K562 (cell line): ENCODE measurements around the gene PRDX3. TPM values are rescaled to one million over a fixed set of nuclear protein-coding genes. Genes with fewer than 3 reads are reported as not detected.

ENCODE experiments used
- ATAC-seq: fragments of 200-7000 bp; cut with Tn5 transposase; 3 replicates; pipeline ENCODE4 v1.9.1; 2020; ENCODE audit warnings: moderate library complexity
- BruUV-seq: library from RNA; stranded (reverse); fragments of 400-500 nt; replicated peaks from 2 replicates; lab custom pipeline; 2021; lab: Mats Ljungman, UMichigan
- CTCF ChIA-PET: fragments of 300-600 bp; formaldehyde crosslinking; extraction: SDS; loops from one replicate; lab custom pipeline; 2021; ENCODE audit warnings: low intra/inter-chr PET ratio; lab: Yijun Ruan, JAX
- POLR2A ChIA-PET: fragments of 300-600, 350-650 bp; sonication (Branson Sonifier 250); formaldehyde crosslinking; extraction: SDS; loops from one replicate; lab custom pipeline; 2021; ENCODE audit warnings: antibody characterized with exemption, inconsistent platforms; lab: Yijun Ruan, JAX
- DNase-seq, 4 experiments: peaks; one replicate each; pipeline versions ENCODE4 v3.0.0 to v3.0.0-alpha.2; 2011 to 2018; ENCODE audit warnings: low spot score in 3 of 4, mixed read lengths in 3 of 4; ENCODE audit errors: extremely low read depth in 1 of 4
- FAIRE-seq: peaks from 2 replicates; lab custom pipeline; 2011; peaks lifted over from hg19 to GRCh38; lab: Jason Lieb, UNC
- H2AFZ ChIP-seq: 2 replicates; pipeline ENCODE4 v1.6.0; 2011; ENCODE audit warnings: low read depth, low read length, control low read depth, inconsistent platforms
- H3K27ac ChIP-seq: fragments of 200-600 bp; 3 replicates; pipeline ENCODE4 v1.8.0; 2011; ENCODE audit warnings: low read depth, mild to moderate bottlenecking, control low read depth, inconsistent platforms, low read length, moderate library complexity, mixed read lengths; ENCODE audit errors: extremely low read depth
- H3K27me3 ChIP-seq, 2 experiments: fragments of 300-600 bp in 1 of 2; 2 replicates in 1 of 2; 3 replicates in 1 of 2; pipeline versions ENCODE4 v1.6.0 to v1.8.0; 2011; ENCODE audit warnings: inconsistent platforms in 2 of 2, low read length in 2 of 2, mild to moderate bottlenecking in 1 of 2, mixed read lengths in 1 of 2, moderate library complexity in 1 of 2; ENCODE audit not compliant: control insufficient read depth in 2 of 2, insufficient read depth in 2 of 2
- H3K36me3 ChIP-seq: fragments of 300-600 bp; 3 replicates; pipeline ENCODE4 v1.8.0; 2011; ENCODE audit warnings: mild to moderate bottlenecking, low read length, inconsistent platforms; ENCODE audit not compliant: control insufficient read depth, insufficient read depth
- H3K4me1 ChIP-seq, 2 experiments: fragments of 200-600 bp in 1 of 2; replicated peaks in 1 of 2; 2 replicates in 1 of 2; 3 replicates in 1 of 2; pipeline versions ENCODE4 v1.5.1 to v1.8.0; 2011; ENCODE audit warnings: inconsistent platforms in 2 of 2, low read length in 2 of 2, mild to moderate bottlenecking in 1 of 2, mixed read lengths in 1 of 2, moderate library complexity in 1 of 2; ENCODE audit not compliant: control insufficient read depth in 2 of 2, insufficient read depth in 2 of 2
- H3K4me2 ChIP-seq: 2 replicates; pipeline ENCODE4 v1.6.1; 2011; ENCODE audit warnings: low read length, control low read depth, inconsistent platforms, mixed read lengths; ENCODE audit not compliant: insufficient read depth
- H3K4me3 ChIP-seq: fragments of 200-600 bp; sonication (generic), shearing (Covaris generic); 2 replicates; pipeline ENCODE4 v1.5.1; 2016; ENCODE audit warnings: control low read depth, inconsistent platforms
- H3K79me2 ChIP-seq: fragments of 200-600 bp; 3 replicates; pipeline ENCODE4 v1.8.0; 2011; ENCODE audit warnings: low read length, inconsistent platforms; ENCODE audit not compliant: control insufficient read depth, insufficient read depth
- H3K9ac ChIP-seq, 2 experiments: 2 replicates each; pipeline versions ENCODE4 v1.6.0 to v1.6.1; 2011; ENCODE audit warnings: low read depth in 2 of 2, low read length in 2 of 2, control low read depth in 1 of 2, inconsistent platforms in 1 of 2, mild to moderate bottlenecking in 1 of 2, mixed read lengths in 1 of 2; ENCODE audit not compliant: insufficient read depth in 1 of 2
- H3K9me1 ChIP-seq: one replicate; pipeline ENCODE4 v1.6.0; 2011; ENCODE audit warnings: inconsistent platforms, mild to moderate bottlenecking, low read length, moderate library complexity; ENCODE audit not compliant: control insufficient read depth, insufficient read depth
- H3K9me3 ChIP-seq: replicated peaks from 2 replicates; pipeline ENCODE4 v1.5.1; 2011; ENCODE audit warnings: low read depth, low read length, inconsistent platforms; ENCODE audit not compliant: control insufficient read depth, insufficient read depth
- H4K20me1 ChIP-seq: replicated peaks from 2 replicates; pipeline ENCODE4 v1.6.1; 2011; ENCODE audit warnings: low read length, inconsistent platforms, mixed read lengths; ENCODE audit not compliant: control insufficient read depth, insufficient read depth
- E2F5 ChIP-seq: sonication (generic); formaldehyde crosslinking; IDR thresholded peaks from 2 replicates; pipeline ENCODE4 v1.8.0; 2022; ENCODE audit warnings: mild to moderate bottlenecking, missing genetic modification reagents
- ESRRA ChIP-seq: fragments of 450-650 bp; IDR thresholded peaks from 2 replicates; pipeline ENCODE4 v1.6.1; 2014; ENCODE audit warnings: low read depth, mild to moderate bottlenecking, moderate library complexity, borderline replicate concordance
- GATAD2A ChIP-seq: fragments of 450-650 bp; IDR thresholded peaks from 2 replicates; pipeline ENCODE4 v1.6.1; 2017
- KLF6 ChIP-seq: fragments of 250-450 bp; sonication (Bioruptor Pico); IDR thresholded peaks from 2 replicates; pipeline ENCODE4 v1.4.0; 2020; ENCODE audit warnings: mild to moderate bottlenecking, moderate library complexity, borderline replicate concordance
- MTF1 ChIP-seq: fragments of 250-450 bp; sonication (Bioruptor Pico); IDR thresholded peaks from 2 replicates; pipeline ENCODE4 v1.9.0; 2021; ENCODE audit warnings: moderate library complexity, mild to moderate bottlenecking, inconsistent platforms, borderline replicate concordance
- NR1H2 ChIP-seq: sonication (generic); formaldehyde crosslinking; IDR thresholded peaks from 2 replicates; pipeline ENCODE4 v1.4.0; 2020; ENCODE audit warnings: mild to moderate bottlenecking, missing genetic modification reagents
- VEZF1 ChIP-seq: fragments of 200-800 bp; sonication (Bioruptor generic); IDR thresholded peaks from 2 replicates; pipeline ENCODE4 v1.6.1; 2017; ENCODE audit warnings: missing genetic modification characterization, missing compliant biosample characterization
- ZBTB17 ChIP-seq: fragments of 450-650 bp; formaldehyde crosslinking; IDR thresholded peaks from 2 replicates; pipeline ENCODE4 v1.4.0; 2020; ENCODE audit warnings: mild to moderate bottlenecking
- ZNF274 ChIP-seq: IDR thresholded peaks from 2 replicates; pipeline ENCODE4 v1.6.1; 2011; ENCODE audit warnings: low read depth, mild to moderate bottlenecking, low read length, moderate library complexity, borderline replicate concordance
- ZNF277 ChIP-seq: fragments of 250-450 bp; sonication (Bioruptor Pico); IDR thresholded peaks from 2 replicates; pipeline ENCODE4 v1.8.0; 2022; ENCODE audit warnings: inconsistent platforms, mild to moderate bottlenecking, moderate library complexity, borderline replicate concordance
- ZNF282 ChIP-seq: sonication (generic); formaldehyde crosslinking; IDR thresholded peaks from 2 replicates; pipeline ENCODE4 v1.8.1; 2023; ENCODE audit warnings: missing genetic modification reagents
- ZNF583 ChIP-seq: fragments of 250-450 bp; sonication (Bioruptor Pico); IDR thresholded peaks from 2 replicates; pipeline ENCODE4 v1.4.0; 2020
- WGBS: fragments of 100-300 bp; shearing (Covaris generic); methylation state at CpG from one replicate; pipeline ENCODE4 v1.1.6; 2016; ENCODE audit warnings: low coverage, mixed read lengths; ENCODE audit not compliant: insufficient coverage; ENCODE audit errors: missing lambda C conversion rate; 5-methylcytosine and 5-hydroxymethylcytosine counted together
- in situ Hi-C: fragments of 300-500 bp; cut with MboI; formaldehyde crosslinking; loops from 4 replicates; pipeline ENCODE4 v1.15.0; 2018; ENCODE audit warnings: inconsistent platforms, mixed read lengths
- intact Hi-C: fragments of 100-400 bp; cut with micrococcal nuclease; formaldehyde crosslinking; loops from 2 replicates; pipeline ENCODE4 v1.14.2; 2022
- polyA plus RNA-seq, 8 experiments: library from polyadenylated mRNA; depleted of rRNA in 4 of 8; stranded (reverse) in 5 of 8; unstranded in 3 of 8; fragments of >200 nt; fragmentation: Nextera tagmentation in 2 of 8; fragmentation: Illumina TruSeq in 1 of 8; extraction: Ambion mirVana in 2 of 8; extraction: Trizol in 1 of 8; gene quantifications; 2 replicates each; pipeline versions ENCODE4 v1.2.1 to v1.2.3, GENCODE V29; 2011 to 2014; ENCODE audit warnings: inconsistent platforms in 1 of 8, missing spikeins in 1 of 8
- total RNA-seq, 7 experiments: library from RNA; depleted of rRNA in 6 of 7; stranded (reverse); fragments of >200 nt in 6 of 7; fragmentation: Illumina TruSeq in 2 of 7; extraction: Trizol in 2 of 7; gene quantifications; 2 replicates each; pipeline versions ENCODE4 v1.2.1 to v1.2.3, GENCODE V29; 2011 to 2021; ENCODE audit warnings: low replicate concordance in 1 of 7

The PRDX3 gene
- total and polyA plus RNA-seq, 9 of the 15 experiments (the other 6 are each of a cell fraction or from before 2014, with no cell fraction given) = 122 to 994 (median 173) TPM

GRCh38 chr10:119191881-119192280, 13.3 kb upstream of the PRDX3 start:
- ChIA-PET POLR2A (no interaction called here), CTCF (no interaction called here)
- ATAC-seq (no peak), FAIRE-seq (no peak), DNase-seq (no peak)
- Histone ChIP-seq H3K27me3 (no peaks in the 10 kb centered on the region), H3K36me3 (no peaks in the 10 kb centered on the region), H3K4me3 (no peak overlapping the region), H3K9me1 (no peaks in the 10 kb centered on the region), H3K9ac (no peak overlapping the region), H4K20me1 (no peaks in the 10 kb centered on the region), H3K27ac (no peak overlapping the region), H3K9me3 (no peaks in the 10 kb centered on the region), H2AFZ (no peak overlapping the region), H3K4me2 (no peak overlapping the region), H3K79me2 (no peaks in the 10 kb centered on the region), H3K4me1 (peaks cover 0 to 21% of the 10 kb centered on the region in 2 experiments; a peak in 4 of 5 replicates)
- no TSS peak for BruUV-seq
- intact Hi-C loops (no loop called here), in situ Hi-C loops (no loop called here)
- TF ChIP-seq ZNF583 (CRISPR knock-in tag) (no peak), ZBTB17 (CRISPR knock-in tag) (no peak), VEZF1 (no peak), GATAD2A (no peak), E2F5 (CRISPR knock-in tag) (no peak), ZNF274 (no peak), KLF6 (CRISPR knock-in tag) (no peak), ZNF282 (CRISPR knock-in tag) (no peak), ESRRA (no peak), ZNF277 (CRISPR knock-in tag) (no peak), MTF1 (CRISPR knock-in tag) (no peak), NR1H2 (CRISPR knock-in tag) (no peak)
- 22% methylated on average over 3 of the region's 4 CpGs for WGBS
